Coronary artery (tissue), 2 donors: ENCODE data around the gene CPT1B.

Experiments
- DNase-seq: peaks from one replicate; pipeline ENCODE4 v3.0.0-alpha.2; 2017; ENCODE audit warnings: low spot score
- H3K27ac ChIP-seq, 2 donors: fragments of 200-600 bp; sonication (generic); one replicate each; pipeline ENCODE4 v1.5.1; 2016 to 2019
- H3K4me3 ChIP-seq: fragments of 200-600 bp; sonication (generic); 2 replicates; pipeline ENCODE4 v1.5.1; 2016; ENCODE audit warnings: mild to moderate bottlenecking, moderate library complexity
- CTCF ChIP-seq: fragments of 200-600 bp; sonication (generic); IDR thresholded peaks from one replicate; pipeline ENCODE4 v1.5.1; 2019; ENCODE audit warnings: antibody characterized with exemption

CPT1B gene

GRCh38 chr22:50583294-50583861 lies 5.2 kb upstream of the CPT1B start:
- no peak for DNase-seq
- TF ChIP-seq CTCF = no peak
- Histone ChIP-seq H3K27ac (peak overlapping the region; percentile 86 to 97), H3K4me3 (peak overlapping the region; percentile 91)

GRCh38 chr22:50582493-50583293 lies 4.5 kb upstream of the CPT1B start, which contains the start of gene CHKB:
TSS of gene CHKB (minus strand) at chr22:50582849. CDS start at chr22:50582781, 68 bp downstream.
- H3K4me3 ChIP-seq = peak within 1 kb of the TSS; percentile 91
- H3K27ac ChIP-seq = peak within 1 kb of the TSS; percentile 86 to 97
- TF ChIP-seq CTCF = no peak
- peak; percentile 99 for DNase-seq

- TF ChIP-seq CTCF = no peak
- no peak for DNase-seq
- Histone ChIP-seq H3K27ac (peak overlapping the region; percentile 86 to 97), H3K4me3 (peak overlapping the region; percentile 91)
Observed at GRCh38 chr22:50581950-50582492, 3.8 kb upstream of the CPT1B start.

- Histone ChIP-seq H3K27ac (peak overlapping the region in 1 of 2 donors; percentile 97), H3K4me3 (peak overlapping the region; percentile 91)
- DNase-seq = no peak
- TF ChIP-seq CTCF = no peak
Observed at GRCh38 chr22:50581031-50581949, 3.1 kb upstream of the CPT1B start.

- H3K4me3 ChIP-seq = no peak overlapping the region
- no peak overlapping the region for H3K27ac ChIP-seq
- DNase-seq = no peak
- no peak for TF ChIP-seq CTCF
Observed at GRCh38 chr22:50579752-50580151, 1.5 kb upstream of the CPT1B start.

- H3K4me3 ChIP-seq = peak overlapping the region; percentile 46
- DNase-seq = no peak
- no peak overlapping the region for H3K27ac ChIP-seq
- no peak for TF ChIP-seq CTCF
Observed at GRCh38 chr22:50578776-50579310, 616 bp upstream of the CPT1B start.
